Glomerular visceral epithelial cell (primary cell): Measurements from ENCODE around the gene LMF2.
A peak's percentile ranks its signal among the peaks of the same experiment; 100 is the strongest.

Source experiments
- DNase-seq: peaks from one replicate; pipeline ENCODE4 v3.0.0-alpha.2; 2016; ENCODE audit errors: extremely low spot score

Gene LMF2

GRCh38 chr22:50482107-50483074 lies 25.1 kb downstream of the LMF2 start:
- no peak for DNase-seq

DNA sequence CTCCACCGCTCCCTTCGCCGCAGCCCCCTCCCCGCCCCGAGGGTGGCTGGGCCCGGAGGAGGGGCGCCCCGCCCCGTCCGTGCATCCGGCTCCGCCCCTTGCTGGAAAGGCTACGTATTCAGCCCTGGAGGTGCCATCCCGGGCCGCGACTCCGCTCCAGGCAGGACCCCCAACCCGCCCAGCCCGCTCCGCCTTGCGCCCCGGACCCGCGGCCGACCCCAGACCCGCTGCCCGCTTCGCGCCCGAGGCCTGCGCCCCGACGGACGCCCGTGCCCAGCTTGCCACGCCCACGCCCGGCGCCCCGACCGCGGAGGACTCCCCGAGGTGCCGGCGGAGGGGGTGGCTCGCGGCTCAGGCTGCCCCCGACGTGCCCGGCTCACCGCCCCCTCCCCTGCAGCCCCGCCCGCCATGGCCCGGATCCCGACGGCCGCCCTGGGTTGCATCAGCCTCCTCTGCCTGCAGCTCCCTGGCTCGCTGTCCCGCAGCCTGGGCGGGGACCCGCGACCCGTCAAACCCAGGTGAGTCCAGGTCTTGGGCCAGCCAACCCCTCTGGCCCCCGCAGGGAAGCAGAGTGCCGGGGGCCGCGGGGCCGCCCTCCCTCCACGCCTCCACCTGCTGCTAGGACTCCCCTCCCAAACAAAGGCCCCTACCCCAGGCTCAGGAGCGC lies 25.9 kb downstream of the LMF2 start, which contains the start of gene ADM2:
Gene ADM2 (plus strand): TSS at position 104 of the 667 bp plus-strand sequence. CDS start 305 bp downstream, at position 409.
- DNase-seq, result no peak

DNA sequence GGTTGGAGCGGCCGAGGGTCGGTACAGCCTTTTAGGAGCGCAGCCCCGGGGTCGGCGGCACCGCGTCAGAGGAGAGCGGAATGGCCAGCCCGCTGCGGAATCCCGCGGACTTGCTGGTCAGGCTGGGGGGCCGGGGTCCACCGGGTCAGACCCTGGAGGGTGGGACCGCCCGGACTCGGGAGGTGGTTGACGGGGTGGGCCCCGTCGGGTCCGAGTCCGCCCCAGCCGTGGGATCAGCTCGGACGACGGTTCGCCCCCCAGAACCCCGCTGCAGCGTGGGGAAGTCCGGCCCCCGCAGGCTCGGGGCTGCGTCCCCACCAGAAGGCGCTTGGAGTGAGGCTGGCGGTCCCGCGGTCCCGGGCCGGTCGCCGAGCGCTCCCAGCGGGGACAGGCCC lies 26.5 kb downstream of the LMF2 start:
- DNase-seq, result no peak

DNA sequence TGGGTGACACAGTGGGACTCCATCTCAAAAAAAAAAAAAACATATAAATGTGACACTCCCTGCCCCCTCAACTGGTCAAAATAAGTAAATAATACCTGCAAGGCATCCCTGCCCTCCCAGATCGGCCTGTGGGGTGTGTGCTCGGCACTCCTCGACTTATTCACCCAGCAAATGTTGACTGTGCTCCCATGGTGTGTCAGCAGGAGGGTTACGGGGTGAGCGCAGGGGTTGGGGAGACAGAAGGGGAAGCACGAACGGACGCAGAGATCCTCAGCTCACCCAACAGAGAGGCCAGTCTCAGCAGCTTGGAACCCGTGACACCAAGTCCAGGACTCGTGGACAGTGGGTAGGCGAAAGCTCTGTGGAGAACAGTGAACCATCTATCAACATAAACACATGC lies 27.8 kb downstream of the LMF2 start:
- no peak for DNase-seq

- DNase-seq, result no peak
Measured at GRCh38 chr22:50477923-50478322, 29.6 kb downstream of the LMF2 start.

GRCh38 chr22:50476868-50477267 lies 30.6 kb downstream of the LMF2 start:
- DNase-seq, result no peak

DNA sequence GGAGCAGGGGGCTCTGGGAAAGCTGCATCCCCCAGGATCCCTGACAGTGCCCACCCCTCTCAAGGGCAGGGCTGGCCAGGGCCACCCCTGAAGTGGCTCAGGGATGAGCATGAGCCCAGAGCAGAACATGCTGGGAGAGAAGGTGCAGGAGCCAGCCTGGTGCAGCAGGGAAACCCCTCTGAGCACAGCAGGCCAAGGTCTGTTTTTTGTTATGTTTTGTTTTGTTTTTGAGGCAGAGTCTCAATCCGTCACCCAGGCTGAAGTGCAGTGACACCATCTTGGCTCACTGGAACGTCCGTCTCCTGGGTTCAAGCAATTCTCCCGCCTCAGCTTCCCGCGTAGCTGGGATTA lies 31.9 kb downstream of the LMF2 start:
- DNase-seq, result no peak

GRCh38 chr22:50474710-50475651 lies 32.5 kb downstream of the LMF2 start, which contains the start of gene SBF1:
SBF1 (minus strand) TSS chr22:50475035; CDS start chr22:50474840, 195 bp downstream.
- DNase-seq, result peak; percentile 91

- peak; percentile 47 for DNase-seq
Measured at GRCh38 chr22:50473855-50474671, 33.4 kb downstream of the LMF2 start.

DNA sequence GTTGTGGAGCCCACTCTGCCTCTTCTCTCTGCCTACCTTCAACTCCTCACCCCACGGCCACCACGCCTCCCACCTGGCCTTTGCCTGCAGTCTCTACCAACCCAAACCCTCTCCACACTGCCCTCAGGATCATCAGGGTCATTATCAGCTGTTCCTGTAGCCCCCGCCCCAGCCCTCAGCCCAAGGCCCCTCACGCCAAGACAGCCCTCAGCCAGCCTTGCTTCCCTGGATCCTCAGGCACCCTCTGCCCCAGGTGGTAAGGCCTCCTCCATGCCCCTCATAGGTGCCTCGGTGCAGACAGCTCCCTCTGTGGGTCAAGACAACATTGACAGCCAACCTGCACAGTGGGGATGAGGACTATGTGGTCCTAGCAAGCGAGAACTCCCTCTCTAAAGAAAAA lies 34.4 kb downstream of the LMF2 start:
- DNase-seq, result peak; percentile 21

DNA sequence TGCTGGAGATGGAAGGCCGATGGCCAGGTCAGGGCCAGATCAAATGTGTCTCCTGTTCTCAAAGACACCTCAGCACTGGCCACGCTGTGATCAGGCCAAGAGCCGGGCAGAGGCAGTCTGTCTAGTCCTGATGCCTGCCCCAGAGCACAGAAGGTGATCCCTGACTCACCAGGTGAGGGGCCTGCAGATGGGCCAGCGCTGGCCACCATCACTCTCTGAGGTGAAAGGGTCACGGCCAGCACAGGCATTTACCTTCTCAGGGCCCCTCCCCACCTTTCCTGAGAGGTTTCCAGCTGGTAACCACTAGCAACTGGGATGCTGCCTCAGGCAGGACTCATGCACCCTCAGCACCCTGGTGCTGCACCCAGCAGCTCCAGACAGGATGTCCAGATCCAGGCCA lies 35.5 kb downstream of the LMF2 start:
- no peak for DNase-seq

DNA sequence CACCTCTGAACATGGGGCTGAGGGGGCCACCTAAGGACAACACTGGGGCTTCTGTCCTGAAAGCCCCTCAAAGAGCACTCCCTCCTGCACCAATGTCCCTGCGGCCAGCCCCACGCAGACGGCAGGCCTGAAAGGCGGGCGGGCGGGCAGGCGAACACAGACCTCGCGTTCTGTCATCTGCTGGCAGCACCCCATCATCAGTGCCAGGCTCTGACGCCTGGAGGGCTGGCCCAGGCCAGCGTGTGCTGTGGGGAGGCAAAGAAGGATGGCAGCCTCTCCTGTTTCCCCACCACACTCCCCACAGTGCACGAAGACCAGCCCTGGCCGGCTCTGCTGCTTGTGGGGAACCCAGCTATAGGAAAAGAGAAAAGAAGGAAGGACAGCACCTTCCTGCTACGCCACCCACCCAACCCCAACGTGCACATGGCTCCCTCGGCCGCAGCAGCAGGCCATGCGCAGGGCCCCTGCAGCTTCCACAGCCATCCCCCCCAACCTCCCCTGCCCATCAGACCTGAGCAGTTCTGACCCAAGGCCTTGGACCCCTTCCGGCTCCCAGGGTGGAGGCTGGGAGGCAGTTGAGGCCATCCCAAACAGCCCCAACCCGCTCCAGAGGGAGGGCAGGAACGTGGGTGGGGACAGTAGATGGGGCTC lies 36.2 kb downstream of the LMF2 start:
- no peak for DNase-seq

DNA sequence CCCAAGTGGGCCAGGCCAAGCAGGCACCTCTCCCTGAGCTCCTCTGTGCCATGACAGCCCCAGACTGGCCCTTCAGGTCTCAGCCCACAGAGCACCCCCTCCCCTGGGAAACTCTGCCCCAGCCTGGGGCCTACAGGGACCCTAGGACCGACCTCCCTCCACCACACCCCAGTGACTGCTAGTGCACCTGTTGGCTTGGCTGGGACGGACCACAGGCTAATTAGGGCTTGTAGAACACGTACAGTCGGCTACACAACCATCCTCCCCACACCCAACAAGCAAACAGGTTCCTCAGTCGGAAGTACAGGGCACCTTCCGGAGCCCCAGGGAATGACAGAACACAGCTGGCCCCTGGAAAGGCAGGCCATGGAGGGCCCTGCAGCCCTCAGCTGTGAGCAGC lies 37.0 kb downstream of the LMF2 start:
- DNase-seq, result no peak

GRCh38 chr22:50469377-50470305 lies 37.9 kb downstream of the LMF2 start:
- DNase-seq, result peak; percentile 94

DNA sequence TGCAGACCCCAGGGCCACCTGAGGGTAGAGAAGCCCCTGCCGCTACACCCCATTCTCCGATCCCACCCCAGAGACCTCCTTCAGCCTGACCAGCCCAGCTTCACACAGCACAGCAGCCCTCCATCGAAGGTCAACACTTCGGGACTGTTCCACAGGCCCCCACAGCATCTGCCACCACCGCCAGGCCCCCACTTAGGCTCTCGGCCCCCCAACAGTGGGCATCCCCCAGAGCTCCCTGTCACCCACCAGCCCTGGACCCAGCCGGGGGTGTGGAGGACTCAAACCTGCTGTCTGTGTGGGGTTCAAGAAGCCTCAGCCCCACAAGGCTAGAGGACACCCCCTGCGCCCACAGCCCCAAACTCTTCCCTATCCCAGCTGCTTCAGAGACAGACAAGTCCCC lies 38.9 kb downstream of the LMF2 start:
- DNase-seq, result no peak

- no peak for DNase-seq
Measured at GRCh38 chr22:50467773-50468440, 39.6 kb downstream of the LMF2 start.

GRCh38 chr22:50467341-50467740 lies 40.2 kb downstream of the LMF2 start:
- DNase-seq, result no peak

- DNase-seq, result no peak
Measured at GRCh38 chr22:50465066-50465930, 42.2 kb downstream of the LMF2 start.
